Activated naive CD4-positive, alpha-beta T cell treated with anti-CD3 and anti-CD28 coated beads, Interleukin-2, amount 10 ng/mL, durations not matched to agents 7 days and 5 days (primary cell): ENCODE data around the gene SNX21.

Experiments used
- CTCF ChIA-PET: fragments of 350-600 bp; sonication (Branson Sonifier 250); formaldehyde crosslinking; loops from one replicate; lab custom pipeline; 2021; ENCODE audit warnings: antibody characterized with exemption; lab: Charles Lee
- DNase-seq: peaks from one replicate; pipeline ENCODE4 v3.0.0-alpha.2; 2020
- H3K27ac Mint-ChIP-seq: one replicate; pipeline ENCODE4 v1.8.0; 2021; ENCODE audit warnings: mild to moderate bottlenecking, moderate library complexity, mixed read lengths
- H3K27me3 Mint-ChIP-seq: one replicate; pipeline ENCODE4 v1.8.0; 2021; ENCODE audit warnings: mild to moderate bottlenecking, mixed read lengths
- H3K36me3 Mint-ChIP-seq: one replicate; pipeline ENCODE4 v1.8.0; 2021; ENCODE audit warnings: mixed read lengths
- H3K4me1 Mint-ChIP-seq: one replicate; pipeline ENCODE4 v1.8.0; 2021; ENCODE audit warnings: mixed read lengths
- H3K4me3 Mint-ChIP-seq: one replicate; pipeline ENCODE4 v1.8.0; 2021; ENCODE audit warnings: mild to moderate bottlenecking, moderate library complexity, mixed read lengths
- H3K9me3 Mint-ChIP-seq: one replicate; pipeline ENCODE4 v1.8.0; 2021; ENCODE audit warnings: mixed read lengths

SNX21 gene

DNA sequence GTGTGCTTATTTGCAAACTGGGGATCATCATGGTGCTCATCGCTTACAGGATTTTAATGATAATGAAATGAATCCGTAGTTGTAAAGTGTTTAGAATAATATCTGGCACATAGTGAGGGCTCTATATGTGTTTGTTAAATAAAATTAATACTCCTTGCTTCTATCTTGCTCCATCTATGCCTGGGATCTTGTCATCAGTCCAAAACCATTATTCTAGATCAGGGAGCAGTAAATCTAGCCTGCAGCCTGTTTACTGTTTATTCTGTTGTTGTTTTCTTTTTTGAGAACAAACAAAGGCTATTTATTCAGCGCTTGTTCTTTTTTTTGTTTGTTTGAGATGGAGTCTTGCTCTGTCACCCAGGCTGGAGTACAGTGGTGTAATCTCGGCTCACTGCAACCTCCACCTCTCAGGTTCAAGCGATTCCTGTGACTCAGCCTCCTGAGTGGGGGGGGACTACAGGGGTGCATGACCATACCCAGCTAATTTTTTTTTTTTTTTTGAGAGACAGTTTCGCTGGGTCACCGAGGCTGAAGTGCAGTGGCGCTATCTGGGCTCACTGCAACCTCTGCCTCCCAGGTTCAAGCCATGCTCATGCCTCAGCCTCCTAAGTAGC is 15.5 kb downstream of the SNX21 start:
- no peak for DNase-seq
- CTCF ChIA-PET = no interaction called here
- Mint-ChIP-seq H3K36me3 (peaks cover 33% of the 10 kb centered on the region), H3K4me3 (no peak overlapping the region), H3K27ac (no peak overlapping the region), H3K9me3 (no peaks in the 10 kb centered on the region), H3K27me3 (no peaks in the 10 kb centered on the region), H3K4me1 (peaks cover 7% of the 10 kb centered on the region)

DNA sequence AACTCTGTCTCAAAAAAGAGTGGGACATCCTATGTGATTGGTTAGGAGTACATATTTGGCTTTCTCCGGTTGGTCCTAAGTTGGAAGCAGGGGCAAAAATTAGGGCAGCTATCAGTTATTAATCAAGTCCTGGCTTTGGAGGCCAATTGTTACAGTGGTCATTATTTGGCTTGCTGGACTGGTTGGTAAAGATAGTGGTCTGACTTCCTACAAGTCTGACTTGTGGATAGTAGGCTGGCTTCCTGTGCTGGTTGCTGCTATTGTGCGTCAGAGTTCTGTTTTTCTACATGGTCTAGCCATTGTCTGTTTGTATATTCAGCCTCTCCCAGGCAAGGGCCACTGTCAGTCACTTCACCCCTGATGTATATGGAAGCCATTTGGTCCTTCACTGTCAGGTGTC is 16.6 kb downstream of the SNX21 start:
- no peak overlapping the region for H3K4me3 Mint-ChIP-seq

DNA sequence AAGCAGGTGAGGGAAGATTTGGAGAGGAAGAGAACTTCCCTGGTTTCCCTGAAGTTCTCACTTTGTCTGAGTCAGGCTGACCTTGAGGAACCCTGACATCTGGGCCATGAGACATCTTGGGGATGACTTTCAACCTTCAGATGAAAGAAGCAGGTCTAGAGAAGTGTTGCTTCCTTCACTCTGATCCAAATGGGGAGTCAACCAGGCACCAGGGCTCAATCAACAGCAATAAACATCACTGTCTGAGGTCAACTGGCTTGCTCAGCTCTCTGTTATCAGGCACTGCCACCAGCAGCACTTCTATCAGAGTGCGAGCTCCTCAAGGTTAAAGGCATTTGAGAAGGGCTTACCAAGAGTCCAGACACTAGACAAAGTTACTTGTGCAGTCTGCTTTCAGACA is 17.3 kb downstream of the SNX21 start:
- no peaks in the 10 kb centered on the region for H3K27me3 Mint-ChIP-seq
- H3K4me1 Mint-ChIP-seq = peaks cover 20% of the 10 kb centered on the region
- DNase-seq = no peak
- H3K36me3 Mint-ChIP-seq = peaks cover 31% of the 10 kb centered on the region
- no peak overlapping the region for H3K27ac Mint-ChIP-seq
- no peaks in the 10 kb centered on the region for H3K9me3 Mint-ChIP-seq
- CTCF ChIA-PET = interaction anchor here (1.6 kb wide), 1 partner anchor 39 kb away, joined by 3 read pairs; no protein-coding TSS in a partner anchor
- H3K4me3 Mint-ChIP-seq = no peak overlapping the region

More for the DNA sequence above, 16.6 kb downstream of the SNX21 start:
- Mint-ChIP-seq H3K4me1 (peaks cover 16% of the 10 kb centered on the region), H3K9me3 (no peaks in the 10 kb centered on the region), H3K27me3 (no peaks in the 10 kb centered on the region), H3K27ac (no peak overlapping the region), H3K36me3 (peaks cover 32% of the 10 kb centered on the region)
- CTCF ChIA-PET = no interaction called here
- DNase-seq = no peak

DNA sequence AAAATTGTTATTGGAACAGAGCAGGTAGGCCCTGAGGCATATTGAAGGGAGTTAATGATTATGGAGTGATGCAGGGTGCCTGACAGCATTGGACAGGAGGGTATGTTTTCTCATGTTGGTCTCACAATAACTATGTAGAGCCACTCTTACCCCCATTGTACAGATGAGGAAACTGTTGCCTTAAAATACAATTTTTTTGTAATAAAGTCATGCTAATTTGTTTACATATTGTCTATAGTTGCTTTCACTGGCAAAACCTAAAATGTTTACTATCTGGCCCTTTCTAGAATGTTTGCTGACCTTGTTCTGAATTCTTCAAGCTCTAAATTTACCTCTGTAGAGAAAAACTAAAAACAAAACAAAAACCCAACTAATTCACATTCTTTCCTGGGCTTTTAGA is 17.9 kb downstream of the SNX21 start:
- no peaks in the 10 kb centered on the region for H3K9me3 Mint-ChIP-seq
- no peak overlapping the region for H3K27ac Mint-ChIP-seq
- no peaks in the 10 kb centered on the region for H3K27me3 Mint-ChIP-seq
- no peak overlapping the region for H3K4me3 Mint-ChIP-seq
- DNase-seq = no peak
- CTCF ChIA-PET = interaction anchor here (1.6 kb wide), 1 partner anchor 39 kb away, joined by 3 read pairs; no protein-coding TSS in a partner anchor
- peaks cover 27% of the 10 kb centered on the region for H3K36me3 Mint-ChIP-seq
- H3K4me1 Mint-ChIP-seq = peaks cover 26% of the 10 kb centered on the region

DNA sequence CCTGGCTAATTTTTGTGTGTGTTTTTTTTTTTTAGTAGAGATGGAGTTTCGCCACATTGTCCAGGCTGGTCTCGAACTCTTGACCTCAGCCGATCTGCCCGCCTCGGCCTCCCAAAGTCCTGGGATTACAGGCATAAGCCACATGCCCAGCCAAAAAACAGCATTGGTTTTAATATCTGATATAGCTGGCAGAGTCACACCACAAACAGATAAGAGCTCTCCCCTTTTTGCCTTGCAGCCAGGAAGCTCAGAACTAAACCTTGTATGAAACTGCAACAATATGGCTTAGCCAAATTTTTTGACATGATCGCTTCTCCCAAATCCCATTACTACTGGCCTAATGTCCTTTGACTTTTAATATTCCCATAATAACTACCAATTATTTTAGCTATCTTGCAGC is 18.7 kb downstream of the SNX21 start:
- H3K9me3 Mint-ChIP-seq = no peaks in the 10 kb centered on the region
- CTCF ChIA-PET = interaction anchor here (1.1 kb wide), 1 partner anchor 117 kb away, joined by 5 read pairs; no protein-coding TSS in a partner anchor
- DNase-seq = no peak
- no peaks in the 10 kb centered on the region for H3K27me3 Mint-ChIP-seq
- H3K27ac Mint-ChIP-seq = no peak overlapping the region
- peaks cover 30% of the 10 kb centered on the region for H3K4me1 Mint-ChIP-seq
- H3K36me3 Mint-ChIP-seq = peaks cover 30% of the 10 kb centered on the region
- H3K4me3 Mint-ChIP-seq = no peak overlapping the region

DNA sequence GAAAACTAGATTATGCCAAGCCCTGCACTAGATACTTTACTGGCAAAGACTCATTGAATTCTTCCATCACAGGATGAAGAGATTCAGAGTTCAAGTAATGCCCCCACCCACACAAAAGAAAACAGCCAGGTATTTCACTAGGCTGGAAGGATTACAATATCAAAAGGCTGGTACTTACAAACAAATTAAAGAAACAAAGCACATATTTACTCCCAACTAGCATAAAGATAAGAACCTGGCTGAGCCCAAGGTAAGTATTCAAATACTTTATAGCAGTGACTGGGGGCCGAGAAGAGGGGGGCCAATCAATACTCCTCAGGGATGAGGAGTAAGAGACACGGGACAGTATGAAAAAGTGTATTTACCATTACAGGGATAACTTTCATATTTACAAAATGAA is 19.9 kb downstream of the SNX21 start:
- Mint-ChIP-seq H3K36me3 (peaks cover 32% of the 10 kb centered on the region), H3K27me3 (no peaks in the 10 kb centered on the region), H3K27ac (no peak overlapping the region), H3K4me3 (no peak overlapping the region), H3K4me1 (peaks cover 42% of the 10 kb centered on the region), H3K9me3 (no peaks in the 10 kb centered on the region)
- CTCF ChIA-PET = no interaction called here
- DNase-seq = no peak

DNA sequence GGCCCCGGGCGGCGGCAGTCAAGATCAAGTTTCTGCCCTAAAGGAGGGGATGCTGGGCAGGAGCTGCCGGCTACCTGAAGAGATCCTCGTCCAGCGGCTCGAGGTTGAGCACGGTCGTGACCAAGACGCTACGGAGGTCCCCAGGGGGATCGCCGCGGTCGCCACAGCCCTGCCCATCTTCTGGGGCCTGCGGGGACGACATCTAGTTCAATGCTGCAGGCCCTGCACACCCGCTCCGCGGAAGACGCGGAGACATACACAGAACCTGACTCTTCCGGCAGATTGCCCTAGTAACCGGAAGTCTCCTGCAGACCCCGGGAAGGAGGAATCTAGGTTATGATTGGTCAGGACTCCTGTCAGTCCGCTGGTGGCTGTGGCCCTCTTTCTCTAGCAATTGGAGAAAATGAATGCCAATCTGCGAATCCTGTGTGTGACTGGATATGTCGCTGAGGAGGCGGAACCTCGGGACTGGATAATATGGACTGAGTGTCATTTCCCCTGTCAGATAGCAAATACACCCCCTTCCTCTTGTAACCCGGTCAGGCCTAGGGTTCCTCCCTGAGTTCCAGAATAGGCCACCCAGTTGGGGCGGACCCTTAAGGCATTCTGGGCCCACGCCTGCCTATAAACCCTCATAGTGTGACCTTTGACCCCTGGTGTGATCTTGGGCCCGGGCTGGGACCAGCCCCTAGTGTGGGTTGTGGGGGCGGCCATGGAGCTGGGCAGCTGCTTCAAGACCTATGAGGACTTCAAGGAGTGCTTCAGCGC is 23.7 kb downstream of the SNX21 start, which contains the start of the genes ACOT8 and ZSWIM3:
ACOT8 (minus strand) TSS at position 279 of the 768 bp plus-strand sequence; CDS start at position 202, 77 bp downstream.
ZSWIM3 (plus strand) TSS at position 501 of the 768 bp plus-strand sequence; CDS start at position 713, 212 bp downstream.
- peak; percentile 97 for DNase-seq
- H3K9me3 Mint-ChIP-seq = no peaks in the 10 kb centered on the region
- H3K27me3 Mint-ChIP-seq = no peaks in the 10 kb centered on the region
- peak within 1 kb of the TSS; percentile 99 for H3K27ac Mint-ChIP-seq
- peaks cover 27% of the 10 kb centered on the region for H3K36me3 Mint-ChIP-seq
- CTCF ChIA-PET = interaction anchor here (1.0 to 1.5 kb wide), 2 partner anchors 59 to 113 kb away, joined by 3 read pairs; no protein-coding TSS in a partner anchor
- peaks cover 56% of the 10 kb centered on the region for H3K4me1 Mint-ChIP-seq
- peak within 1 kb of the TSS; percentile 99 for H3K4me3 Mint-ChIP-seq

DNA sequence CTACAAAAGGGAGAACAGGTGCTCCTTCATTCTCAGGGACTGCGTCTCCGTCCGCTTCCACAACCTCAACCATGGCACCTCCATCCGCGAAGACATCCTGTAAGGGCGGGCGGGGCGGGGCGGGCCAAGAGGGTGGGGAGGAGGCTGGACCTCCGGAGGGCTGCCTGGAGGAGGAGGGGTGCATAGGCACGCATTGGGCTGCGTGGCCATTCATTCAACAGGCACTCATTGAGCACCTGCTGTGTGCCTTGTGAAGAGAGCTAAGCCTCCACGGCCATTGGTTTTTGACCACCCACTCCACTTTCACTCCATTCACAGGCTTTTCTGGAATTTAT is 24.2 kb downstream of the SNX21 start:
- H3K36me3 Mint-ChIP-seq = peaks cover 25% of the 10 kb centered on the region
- no peaks in the 10 kb centered on the region for H3K9me3 Mint-ChIP-seq
- H3K27me3 Mint-ChIP-seq = no peaks in the 10 kb centered on the region
- CTCF ChIA-PET = no interaction called here
- H3K4me1 Mint-ChIP-seq = peaks cover 56% of the 10 kb centered on the region
- peak; percentile 64 for DNase-seq
- H3K4me3 Mint-ChIP-seq = peak overlapping the region; percentile 99
- peak overlapping the region; percentile 99 for H3K27ac Mint-ChIP-seq

DNA sequence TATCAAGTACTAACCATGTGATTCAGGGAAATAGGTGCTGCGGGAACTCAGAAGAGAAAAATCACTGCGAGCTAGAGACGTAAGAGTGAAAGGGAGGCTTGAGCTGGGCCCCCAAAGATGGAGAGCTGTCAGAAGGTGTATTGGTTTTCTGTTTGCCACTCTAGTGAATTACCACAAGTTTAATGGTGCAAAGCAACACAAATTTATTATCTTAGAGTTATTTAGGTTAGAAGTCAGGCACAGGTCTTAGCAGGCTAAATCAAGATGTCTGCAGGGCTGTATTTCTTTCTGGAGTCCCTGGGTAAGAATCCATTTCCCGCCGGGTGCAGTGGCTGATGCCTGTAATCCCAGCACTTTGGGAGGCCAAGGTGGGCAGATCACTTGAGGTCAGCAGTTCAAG is 26.3 kb downstream of the SNX21 start:
- Mint-ChIP-seq H3K9me3 (no peaks in the 10 kb centered on the region), H3K27ac (no peak overlapping the region), H3K27me3 (no peaks in the 10 kb centered on the region), H3K4me1 (peaks cover 46% of the 10 kb centered on the region), H3K36me3 (peaks cover 18% of the 10 kb centered on the region), H3K4me3 (no peak overlapping the region)
- CTCF ChIA-PET = no interaction called here
- no peak for DNase-seq

DNA sequence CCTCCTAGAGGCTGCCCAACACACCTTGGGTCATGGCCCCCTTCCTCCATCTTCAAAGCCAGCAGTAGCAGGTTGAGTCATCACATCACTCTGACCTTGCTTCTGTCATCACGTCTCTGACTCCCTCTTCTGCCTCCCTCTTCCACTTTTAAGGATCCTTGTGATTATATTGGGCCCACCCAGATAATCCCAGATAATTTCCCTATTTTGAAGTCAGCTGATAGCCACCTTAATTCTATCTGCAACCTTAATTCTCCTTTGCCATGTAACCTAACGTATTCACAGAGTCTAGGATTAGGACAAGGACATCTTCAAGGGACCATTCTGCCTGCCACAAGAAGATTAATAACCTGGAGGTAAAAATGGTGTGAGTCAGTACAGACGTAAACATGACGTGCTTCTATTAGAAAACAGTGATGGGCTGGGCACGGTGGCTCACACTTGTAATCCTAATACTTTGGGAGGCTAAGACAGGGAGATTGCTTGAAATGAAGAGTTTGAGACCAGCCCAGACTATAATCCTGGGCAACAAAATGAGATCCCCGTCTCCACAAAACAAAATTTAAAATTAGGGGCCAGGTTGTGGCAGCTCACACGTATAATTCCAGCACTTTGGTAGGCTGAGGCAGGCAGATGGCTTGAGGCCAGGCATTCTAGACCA is 27.1 kb downstream of the SNX21 start:
- DNase-seq = no peak
- Mint-ChIP-seq H3K9me3 (no peaks in the 10 kb centered on the region), H3K4me3 (no peak overlapping the region), H3K27ac (no peak overlapping the region), H3K36me3 (peaks cover 14% of the 10 kb centered on the region), H3K27me3 (no peaks in the 10 kb centered on the region), H3K4me1 (peaks cover 40% of the 10 kb centered on the region)
- CTCF ChIA-PET = no interaction called here

DNA sequence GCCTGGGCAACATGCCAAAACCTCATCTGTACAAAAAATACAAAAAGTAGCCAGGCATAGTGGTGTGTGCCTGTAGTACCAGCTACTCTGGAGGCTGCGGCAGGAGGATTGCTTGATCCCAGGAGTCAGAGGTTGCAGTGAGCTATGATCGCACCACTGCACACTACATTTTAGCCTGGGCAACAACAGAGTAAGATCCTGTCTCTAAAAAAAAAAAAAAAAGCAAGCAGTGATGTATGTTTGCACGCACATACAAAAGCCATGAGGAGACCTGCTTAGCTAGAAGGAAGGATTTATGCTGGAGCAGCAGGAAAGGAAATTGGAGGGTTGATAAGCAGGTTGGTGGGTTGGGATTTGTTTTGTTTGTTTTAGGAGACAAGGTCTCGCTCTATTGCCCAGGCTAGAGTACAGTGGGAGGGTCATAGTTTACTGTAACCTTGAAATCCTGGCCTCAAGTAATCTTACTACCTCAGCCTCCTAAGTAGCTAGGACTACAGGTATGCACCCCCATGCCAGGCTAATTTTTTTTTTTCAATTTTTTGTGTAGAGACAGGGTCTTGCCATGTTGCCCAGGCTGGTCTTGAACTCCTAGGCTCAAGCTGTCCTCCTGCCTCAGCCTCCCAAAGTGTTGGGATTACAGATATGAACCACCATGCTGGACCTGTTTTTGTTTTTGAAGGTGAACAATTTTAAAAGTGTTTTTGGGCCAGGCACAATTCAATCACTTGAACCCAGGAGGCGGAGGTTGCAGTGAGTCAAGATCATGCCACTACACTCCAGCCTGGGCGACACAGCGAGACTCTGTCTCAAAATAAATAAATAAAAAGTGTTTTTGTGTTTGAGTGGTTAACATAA is 27.8 kb downstream of the SNX21 start:
- no peak overlapping the region for H3K4me3 Mint-ChIP-seq
- no peaks in the 10 kb centered on the region for H3K27me3 Mint-ChIP-seq
- H3K4me1 Mint-ChIP-seq = peaks cover 33% of the 10 kb centered on the region
- H3K36me3 Mint-ChIP-seq = peaks cover 14% of the 10 kb centered on the region
- H3K27ac Mint-ChIP-seq = no peak overlapping the region
- DNase-seq = no peak
- no peaks in the 10 kb centered on the region for H3K9me3 Mint-ChIP-seq
- CTCF ChIA-PET = no interaction called here

DNA sequence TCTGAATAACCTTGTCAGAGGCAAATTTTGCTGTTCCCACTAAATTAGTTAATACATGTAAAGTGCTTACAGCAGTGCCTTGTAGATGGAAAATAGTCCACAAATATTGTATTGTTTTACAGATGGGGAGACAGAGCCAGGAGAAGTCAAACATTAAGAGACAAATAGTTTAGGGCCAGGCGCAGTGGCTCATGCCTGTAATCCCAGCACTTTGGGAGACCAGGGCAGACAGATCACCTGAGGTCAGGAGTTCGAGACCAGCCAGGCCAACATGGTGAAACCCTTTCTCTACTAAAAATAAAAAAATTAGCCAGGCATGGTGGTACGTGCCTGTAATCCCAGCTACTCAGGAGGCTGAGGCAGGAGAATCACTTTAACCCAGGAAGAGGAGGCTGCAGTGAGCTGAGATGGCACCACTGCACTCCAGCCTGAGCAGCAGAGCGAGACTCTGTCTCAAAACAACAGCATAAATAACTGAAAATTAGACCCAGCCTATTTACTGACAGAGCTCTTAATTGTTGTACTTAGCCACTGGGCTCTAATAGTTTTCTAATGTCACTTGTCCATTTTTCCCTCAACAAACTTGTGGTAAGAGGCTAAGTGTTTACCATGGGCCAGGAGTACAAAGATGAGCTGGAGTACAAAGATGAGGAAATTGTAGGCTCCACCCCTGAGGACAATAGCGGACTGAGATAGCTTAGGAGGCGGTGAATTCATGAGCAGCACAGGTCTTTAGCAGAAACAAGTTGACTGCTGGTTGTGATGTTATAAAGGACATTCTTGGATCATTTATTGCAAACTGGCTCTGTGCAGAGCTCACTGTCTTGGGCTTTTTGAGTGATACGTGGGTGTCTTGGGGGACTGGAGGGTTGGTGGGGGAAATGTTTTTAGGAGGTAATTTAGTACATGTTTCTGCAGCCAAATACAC is 30.2 kb downstream of the SNX21 start:
- H3K27ac Mint-ChIP-seq = no peak overlapping the region
- H3K4me3 Mint-ChIP-seq = no peak overlapping the region
- H3K36me3 Mint-ChIP-seq = peaks cover 8% of the 10 kb centered on the region
- H3K4me1 Mint-ChIP-seq = peaks cover 13% of the 10 kb centered on the region
- no peaks in the 10 kb centered on the region for H3K9me3 Mint-ChIP-seq
- H3K27me3 Mint-ChIP-seq = no peaks in the 10 kb centered on the region
- DNase-seq = no peak
- CTCF ChIA-PET = interaction anchor here (2.0 kb wide), 1 partner anchor 65 kb away, joined by 6 read pairs; no protein-coding TSS in a partner anchor

DNA sequence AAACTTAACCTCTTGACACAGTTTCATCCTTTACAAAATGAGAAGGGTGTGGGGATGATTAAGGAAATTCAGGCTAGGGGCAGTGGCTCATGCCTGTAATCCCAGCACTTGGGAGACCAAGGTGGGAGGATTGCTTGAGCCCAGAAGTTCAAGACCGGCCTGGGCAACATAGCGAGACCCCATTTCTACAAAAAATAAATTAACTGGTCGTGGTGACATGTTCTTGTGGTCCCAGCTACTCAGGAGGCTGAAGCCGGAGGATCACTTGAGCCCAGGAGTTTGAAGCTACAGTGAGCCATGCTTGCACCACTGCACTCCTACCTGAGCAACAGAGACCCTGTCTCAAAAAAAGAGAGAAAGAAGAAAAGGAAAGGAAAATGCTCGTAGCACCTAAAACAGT is 32.9 kb downstream of the SNX21 start:
- no peaks in the 10 kb centered on the region for H3K27me3 Mint-ChIP-seq
- no peaks in the 10 kb centered on the region for H3K9me3 Mint-ChIP-seq
- no peaks in the 10 kb centered on the region for H3K36me3 Mint-ChIP-seq
- CTCF ChIA-PET = no interaction called here
- H3K27ac Mint-ChIP-seq = no peak overlapping the region
- DNase-seq = no peak
- no peak overlapping the region for H3K4me3 Mint-ChIP-seq
- H3K4me1 Mint-ChIP-seq = peaks cover 2% of the 10 kb centered on the region
